HG02642 (cell line): ENCODE results near the gene CEBPZOS.

Experiments
- ATAC-seq: cut with Tn5 transposase; IDR thresholded peaks from one replicate; pipeline ENCODE4 v1.9.1; 2021; ENCODE audit warnings: mild to moderate bottlenecking; ENCODE audit not compliant: unreplicated experiment, poor library complexity

The CEBPZOS gene

DNA sequence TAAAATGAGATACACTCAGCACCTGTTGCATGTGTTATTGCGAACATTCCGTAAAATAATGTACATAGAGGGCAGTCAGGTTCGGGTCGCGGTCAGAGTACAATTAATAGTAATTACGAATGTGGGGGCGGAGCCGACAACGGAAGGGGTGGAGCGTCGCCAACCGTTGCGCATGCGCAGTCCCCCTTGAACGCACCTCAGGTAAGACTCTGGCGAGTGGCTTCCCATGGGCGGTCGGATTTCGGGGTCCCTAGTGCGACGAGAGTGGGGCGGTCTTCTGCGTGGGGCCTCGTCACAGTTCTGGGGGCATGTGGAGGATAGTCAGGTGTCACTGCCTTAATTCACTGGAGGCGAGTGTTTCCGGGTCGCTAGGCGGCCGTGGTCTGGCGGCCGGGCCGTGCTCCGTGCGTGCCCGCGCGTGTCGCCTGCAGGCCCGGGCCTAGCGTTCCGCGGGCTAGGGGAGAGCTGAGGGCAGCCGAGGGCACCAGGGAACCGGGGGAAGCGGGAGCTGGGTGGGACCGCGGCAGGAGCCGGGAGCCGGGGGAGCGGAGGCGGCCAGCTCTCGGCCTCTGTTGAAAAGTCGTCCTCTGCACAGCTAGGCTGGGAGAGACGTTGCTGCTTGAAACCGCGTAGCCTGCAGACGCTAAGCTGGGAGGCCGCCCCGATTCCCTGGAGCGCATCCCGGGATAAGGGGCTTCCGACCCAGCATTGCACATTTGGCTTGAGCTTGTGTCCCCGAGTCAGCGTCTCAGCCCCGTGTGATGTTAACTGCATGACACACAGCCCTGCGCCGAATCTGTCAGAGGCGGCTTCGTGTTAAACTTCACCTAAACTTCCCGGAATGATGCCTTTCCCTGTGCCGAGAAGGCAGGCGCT, at the start of gene CEBPZOS:
Gene CEBPZOS (plus strand): TSS at position 177 of the 876 bp plus-strand sequence. CDS start 3,209 bp downstream, outside the sequence.
- peak; percentile 82 for ATAC-seq

- ATAC-seq = no peak
These were observed 48.0 kb upstream of the CEBPZOS start for GRCh38 chr2:37148325-37148724.

DNA sequence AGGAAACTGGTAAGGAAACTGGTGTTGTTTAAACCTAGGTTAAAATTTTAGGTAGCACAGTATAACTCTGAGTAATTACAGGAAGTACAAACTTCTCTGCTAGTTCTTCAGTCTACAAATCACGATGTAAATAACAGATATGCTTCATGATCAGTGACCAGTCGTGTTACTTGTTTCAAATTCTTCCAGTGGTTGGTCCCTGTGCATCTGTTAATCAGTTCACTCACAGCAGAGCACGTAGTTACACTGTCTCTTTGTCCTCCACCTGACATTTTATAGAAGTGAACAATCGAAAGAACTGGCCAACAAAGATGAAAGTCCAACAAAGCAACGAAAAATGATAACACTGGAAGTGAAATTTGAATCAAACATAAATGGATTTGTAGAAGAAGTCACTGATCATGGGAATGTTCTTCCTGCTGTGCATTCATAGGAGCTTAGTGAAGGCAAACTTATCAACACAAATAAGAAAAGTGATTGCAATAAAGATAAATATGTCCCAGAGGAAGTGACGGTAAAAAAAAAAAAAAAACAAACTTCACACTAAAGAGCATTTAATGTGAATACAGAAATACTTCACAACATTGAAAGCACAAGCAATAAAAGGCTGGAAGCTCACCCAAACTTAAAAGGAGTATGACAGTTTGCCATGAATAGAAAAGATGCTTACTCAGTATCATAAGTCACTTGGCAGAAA, 46.5 kb upstream of the CEBPZOS start:
- ATAC-seq = no peak

DNA sequence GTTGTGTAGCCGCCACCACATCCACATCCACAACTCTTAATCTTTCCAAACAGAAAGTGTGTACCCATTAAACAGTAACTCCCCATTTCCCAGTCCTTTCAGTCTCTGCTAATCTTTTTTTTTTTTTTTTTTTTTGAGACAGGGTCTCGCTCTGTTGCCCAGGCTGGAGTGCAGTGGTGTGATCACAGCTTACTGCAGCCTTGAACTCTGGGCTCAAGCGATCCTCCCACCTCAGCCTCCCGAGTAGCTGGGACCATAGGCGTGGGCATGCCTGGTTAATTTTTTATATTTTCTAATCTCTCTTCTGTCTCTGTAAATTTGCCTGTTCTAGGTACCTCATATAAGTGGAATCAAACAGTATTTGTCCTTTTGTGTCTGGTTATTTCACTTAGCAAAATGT, 43.1 kb upstream of the CEBPZOS start:
- no peak for ATAC-seq

GRCh38 chr2:37154785-37155184, 41.5 kb upstream of the CEBPZOS start:
- ATAC-seq = no peak

DNA sequence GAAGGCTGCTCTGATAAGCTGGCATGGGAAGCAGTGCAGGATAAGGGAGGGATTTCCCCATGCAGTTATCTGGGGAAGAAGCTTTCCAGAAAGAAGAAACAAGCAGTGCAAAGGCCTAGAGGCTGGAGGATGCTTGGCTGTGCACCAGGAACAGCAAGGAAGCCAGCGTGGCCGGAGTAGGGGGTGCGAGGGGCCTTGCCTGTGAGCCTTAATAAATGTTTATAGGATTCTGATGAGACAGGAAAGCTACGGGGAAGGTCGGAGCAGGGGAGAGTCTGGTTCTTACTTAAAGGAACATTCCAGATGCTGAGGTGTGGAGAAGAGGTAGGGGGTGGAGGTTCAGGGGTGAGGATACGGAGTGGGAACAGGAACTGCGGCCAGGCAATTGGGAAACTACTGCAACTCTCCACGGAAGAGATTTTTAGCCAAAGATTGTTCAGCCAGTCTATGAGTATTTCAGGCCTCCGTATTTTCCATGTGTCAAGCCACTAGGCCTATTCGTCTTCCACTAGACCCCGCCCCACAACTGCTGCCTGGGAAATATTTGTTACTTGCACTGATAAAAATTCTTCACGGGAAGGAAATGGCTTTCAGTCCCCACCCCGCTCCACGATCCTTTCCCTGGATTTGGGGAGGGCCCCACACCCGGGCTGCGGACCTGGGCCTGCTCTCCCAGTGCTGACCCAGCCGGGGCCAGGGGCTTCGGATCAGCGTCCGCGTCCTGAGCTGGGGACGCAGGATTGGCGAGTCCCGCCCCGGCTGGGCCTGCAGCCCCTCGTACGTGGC, 40.0 kb upstream of the CEBPZOS start:
- ATAC-seq = peak; percentile 28

GRCh38 chr2:37156857-37157714, 39.2 kb upstream of the CEBPZOS start, which contains the start of gene EIF2AK2:
TSS of gene EIF2AK2 (minus strand) at chr2:37156980. CDS start at chr2:37147806, 9,174 bp downstream.
- ATAC-seq = peak; percentile 85

GRCh38 chr2:37164757-37165156, 31.5 kb upstream of the CEBPZOS start:
- ATAC-seq = no peak

DNA sequence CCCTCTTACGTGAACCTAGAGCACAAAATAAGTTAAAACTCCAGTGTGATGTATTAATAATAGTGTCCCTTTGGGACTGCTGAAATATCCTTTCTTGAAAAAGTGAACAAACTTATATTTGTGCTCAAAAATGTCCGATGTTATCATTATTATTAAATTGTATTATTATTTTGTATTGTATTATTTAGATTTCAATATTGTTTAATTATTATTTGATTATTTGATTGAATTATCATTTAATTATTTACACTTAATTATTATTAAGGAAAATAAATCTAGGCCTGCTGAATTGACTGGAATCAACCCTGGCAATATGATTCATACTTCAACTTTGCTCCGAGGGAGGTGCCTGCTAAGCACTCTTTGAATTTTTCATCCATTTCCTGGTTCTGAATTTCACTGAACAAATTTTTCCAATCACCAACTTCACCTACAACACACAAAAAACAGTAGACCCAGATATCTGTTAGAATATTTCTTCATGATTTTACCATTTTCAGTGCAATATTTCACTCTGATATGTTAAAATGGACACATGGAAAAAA, 28.6 kb upstream of the CEBPZOS start:
- ATAC-seq = no peak

DNA sequence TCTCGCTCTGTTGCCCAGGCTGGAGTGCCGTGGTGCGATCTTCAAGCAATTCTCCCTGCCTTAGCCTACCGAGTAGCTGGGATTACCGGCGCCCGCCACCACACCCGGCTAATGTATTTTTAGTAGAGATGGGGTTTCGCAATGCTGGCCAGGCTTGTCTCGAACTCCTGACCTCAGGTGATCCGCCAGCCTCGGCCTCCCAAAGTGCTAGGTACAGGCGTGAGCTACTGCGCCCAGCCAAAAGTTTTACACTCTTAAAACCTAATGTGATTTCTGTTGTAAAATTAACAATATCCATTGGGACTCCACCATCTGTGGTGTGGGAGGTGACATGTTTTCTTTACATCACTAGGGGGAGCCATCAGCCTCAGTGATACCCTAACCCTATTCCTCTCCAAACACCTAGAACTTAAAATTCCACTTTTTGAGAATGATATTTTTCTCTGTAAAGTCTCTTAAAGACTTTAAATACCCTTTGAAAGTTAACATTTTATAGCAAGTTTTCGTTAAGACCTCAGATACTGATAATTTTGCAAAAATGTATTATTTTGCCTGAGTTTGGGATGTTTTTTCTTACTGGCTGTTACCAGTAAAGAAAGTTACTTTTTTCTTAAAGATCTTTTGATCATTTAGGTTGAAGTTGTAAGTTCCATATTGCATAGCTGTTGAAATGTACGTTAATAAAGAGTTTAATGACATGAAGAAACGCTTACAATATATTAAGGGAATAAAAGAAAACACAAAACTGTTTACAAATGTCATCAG, 27.9 kb upstream of the CEBPZOS start:
- no peak for ATAC-seq

DNA sequence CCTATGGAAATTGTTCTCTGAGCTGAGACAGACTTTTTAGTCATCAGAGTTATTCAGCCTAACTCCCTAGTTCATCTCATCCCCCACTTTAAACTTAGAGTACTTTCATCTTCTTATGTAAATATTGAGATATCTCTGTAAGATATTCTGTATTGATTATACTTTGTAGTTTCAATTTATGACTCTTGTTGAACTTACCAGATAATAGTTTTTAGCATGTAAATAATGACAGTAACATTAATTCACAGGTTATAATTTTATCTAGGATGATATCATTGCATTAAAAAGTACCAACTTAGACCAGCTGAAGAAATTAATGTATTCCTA, 24.7 kb upstream of the CEBPZOS start:
- ATAC-seq = no peak

DNA sequence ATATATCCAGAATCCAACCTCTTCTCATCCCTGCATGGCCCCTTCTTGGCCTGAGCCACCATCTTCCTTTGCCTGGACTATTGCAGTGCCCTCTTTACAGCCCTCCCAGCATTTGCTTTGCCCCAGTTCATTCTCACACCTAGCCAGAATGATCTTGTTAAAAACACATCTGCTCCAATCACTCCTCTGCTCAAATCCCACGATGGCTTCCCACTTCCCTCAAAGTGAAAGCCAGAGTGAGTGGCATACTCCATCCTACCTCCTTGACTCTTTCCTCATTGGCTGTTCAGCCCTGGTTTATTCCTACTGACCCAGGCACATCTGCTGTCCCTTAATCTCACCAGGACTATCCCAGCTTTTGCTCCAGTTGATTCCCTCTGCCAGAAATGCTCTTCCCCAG, 22.6 kb upstream of the CEBPZOS start:
- ATAC-seq = no peak

GRCh38 chr2:37180006-37180639, 16.2 kb upstream of the CEBPZOS start:
- no peak for ATAC-seq

DNA sequence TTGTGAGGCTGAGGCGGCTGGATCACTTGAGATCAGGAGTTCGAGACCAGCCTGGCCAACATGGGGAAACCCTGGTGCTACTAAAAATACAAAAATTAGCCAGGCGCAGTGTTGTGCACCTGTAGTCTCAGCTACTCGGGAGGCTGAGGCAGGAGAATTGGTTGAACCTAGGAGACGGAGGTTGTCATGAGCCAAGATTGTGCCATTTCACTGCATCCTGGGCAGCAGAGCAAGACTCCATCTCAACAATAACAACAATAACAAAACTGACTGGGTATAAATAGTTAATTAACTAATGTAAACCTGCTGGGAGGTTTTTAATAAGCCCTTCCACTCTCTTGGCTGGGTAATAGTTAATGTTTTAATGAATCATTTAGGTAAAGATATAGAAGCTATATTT, 15.7 kb upstream of the CEBPZOS start:
- ATAC-seq = no peak

DNA sequence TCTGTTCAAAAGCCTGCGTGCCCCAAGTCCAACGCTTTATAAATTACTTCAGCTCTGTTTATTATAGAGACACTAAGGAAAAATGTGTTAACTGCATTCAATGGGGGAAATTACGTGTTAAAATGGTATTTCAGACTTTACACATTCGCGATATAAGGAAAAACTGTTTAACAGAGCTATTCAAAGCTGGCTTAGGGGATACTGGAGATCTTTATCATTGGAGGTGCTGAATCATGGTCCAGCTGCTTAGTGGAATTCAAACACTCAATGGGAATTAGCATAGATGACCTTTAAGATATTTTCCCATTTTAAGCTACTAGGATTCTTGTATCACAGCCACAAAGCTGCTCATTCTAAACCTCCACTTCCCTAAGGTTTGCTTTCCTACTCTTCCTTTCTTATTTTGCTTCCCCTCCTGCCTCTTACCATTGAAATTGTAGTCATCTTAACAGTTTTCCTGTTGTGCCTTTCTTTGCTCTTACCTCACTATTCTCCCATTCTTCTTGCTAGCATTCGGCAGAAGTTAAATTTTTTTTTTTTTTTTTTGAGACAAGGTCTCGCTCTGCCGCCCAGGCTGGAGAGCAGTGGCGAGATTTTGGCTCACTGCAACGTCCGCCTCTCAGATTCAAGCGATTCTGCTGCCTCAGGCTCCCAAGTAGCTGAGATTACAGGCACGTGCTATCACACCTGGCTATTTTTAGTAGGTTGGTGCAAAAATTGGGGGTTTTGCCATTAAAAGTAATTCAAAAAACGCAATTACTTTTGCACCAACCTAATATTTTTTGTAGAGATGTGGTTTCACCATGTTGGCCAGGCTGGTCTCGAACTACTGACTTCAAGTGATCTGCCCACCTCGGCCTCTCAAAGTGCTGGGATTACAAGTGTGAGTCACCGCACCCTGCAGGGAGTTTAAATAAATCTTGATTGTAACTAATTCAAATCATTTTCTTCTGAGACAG, 14.3 kb upstream of the CEBPZOS start:
- no peak for ATAC-seq

GRCh38 chr2:37188570-37188969, 7.7 kb upstream of the CEBPZOS start, which contains the start of gene SULT6B1:
TSS of gene SULT6B1 (minus strand) at chr2:37188670. CDS start at chr2:37188640, 30 bp downstream.
- no peak for ATAC-seq

DNA sequence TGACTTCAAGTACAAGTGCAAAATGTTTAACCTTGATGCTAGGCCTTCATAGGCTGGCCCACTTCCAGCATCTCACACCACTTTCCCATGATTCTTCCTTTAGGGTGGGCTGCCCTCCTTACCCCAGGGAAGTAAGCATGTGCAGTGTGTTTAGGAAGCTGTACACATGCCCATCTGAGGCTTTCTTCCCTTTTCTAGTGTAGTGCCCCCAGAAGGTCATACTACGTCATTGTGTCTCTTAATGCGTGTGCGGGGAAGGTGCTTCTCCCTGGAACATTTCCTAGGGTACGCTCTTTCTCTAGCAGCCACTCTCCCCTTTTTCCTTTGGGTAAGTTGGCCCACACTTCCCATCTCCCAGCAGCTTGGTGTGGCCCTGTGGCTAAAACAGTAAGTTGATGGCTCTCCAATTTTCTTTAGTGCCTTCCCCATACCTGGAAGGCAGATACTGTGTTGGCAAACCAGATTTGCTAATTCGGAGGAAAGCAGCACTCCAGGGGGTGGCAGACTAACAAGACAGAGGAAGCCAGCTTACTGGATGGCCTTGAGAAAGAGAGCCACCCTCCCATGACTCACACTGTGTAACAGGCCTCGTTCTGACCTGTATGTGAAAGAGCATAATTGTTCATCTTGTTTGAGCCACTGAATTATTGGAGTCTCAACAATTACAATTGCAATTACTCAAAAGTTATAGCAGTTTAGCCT, 6.7 kb upstream of the CEBPZOS start:
- ATAC-seq = no peak
